ENCODE results near the gene PDE4D.

PDE4D gene

GRCh38 chr5:59054963-59055528, 838.5 kb downstream of the PDE4D start:
- DNase-seq, result no peak

GRCh38 chr5:59051951-59052350, 841.6 kb downstream of the PDE4D start:
- DNase-seq, result no peak

GRCh38 chr5:59049095-59049494, 844.4 kb downstream of the PDE4D start:
- no peak for DNase-seq

GRCh38 chr5:59042201-59043055, 851.1 kb downstream of the PDE4D start:
- DNase-seq, result no peak

GRCh38 chr5:59041355-59041754, 852.2 kb downstream of the PDE4D start:
- DNase-seq, result no peak

- DNase-seq, result no peak
These were observed 852.7 kb downstream of the PDE4D start for GRCh38 chr5:59040804-59041201.

- DNase-seq, result no peak
These were observed 853.3 kb downstream of the PDE4D start for GRCh38 chr5:59040024-59040803.

- no peak for DNase-seq
These were observed 854.1 kb downstream of the PDE4D start for GRCh38 chr5:59039296-59040023.

- no peak for DNase-seq
These were observed 854.7 kb downstream of the PDE4D start for GRCh38 chr5:59038798-59039295.

GRCh38 chr5:59037941-59038797, 855.4 kb downstream of the PDE4D start:
- no peak for DNase-seq

GRCh38 chr5:59037453-59037852, 856.1 kb downstream of the PDE4D start:
- no peak for DNase-seq

GRCh38 chr5:59037041-59037440, 856.5 kb downstream of the PDE4D start:
- no peak for DNase-seq

- no peak for DNase-seq
These were observed 857.1 kb downstream of the PDE4D start for GRCh38 chr5:59036274-59036961.

- no peak for DNase-seq
These were observed 857.8 kb downstream of the PDE4D start for GRCh38 chr5:59035681-59036080.

GRCh38 chr5:59034498-59035186, 858.9 kb downstream of the PDE4D start:
- no peak for DNase-seq

- DNase-seq, result no peak
These were observed 866.2 kb downstream of the PDE4D start for GRCh38 chr5:59027145-59027907.

GRCh38 chr5:59025734-59026133, 867.8 kb downstream of the PDE4D start:
- no peak for DNase-seq

GRCh38 chr5:59021837-59022514, 871.5 kb downstream of the PDE4D start:
- no peak for DNase-seq

GRCh38 chr5:59021286-59021673, 872.2 kb downstream of the PDE4D start:
- no peak for DNase-seq
